Ishikawa (cell line): ENCODE results near the gene ERC1.

ENCODE experiments used
- CEBPB ChIP-seq: IDR thresholded peaks from 2 replicates; pipeline ENCODE4 v1.6.1; 2012
- EGR1 ChIP-seq: IDR thresholded peaks from 2 replicates; pipeline ENCODE4 v1.6.1; 2012
- EP300 ChIP-seq: IDR thresholded peaks from 2 replicates; pipeline ENCODE4 v1.6.1; 2012; ENCODE audit warnings: borderline replicate concordance
- RAD21 ChIP-seq: IDR thresholded peaks from 2 replicates; pipeline ENCODE4 v1.6.1; 2012; ENCODE audit warnings: low read depth
- REST ChIP-seq: IDR thresholded peaks from 2 replicates; pipeline ENCODE4 v1.6.1; 2012; ENCODE audit warnings: low read depth, mild to moderate bottlenecking
- TEAD4 ChIP-seq: IDR thresholded peaks from 2 replicates; pipeline ENCODE4 v1.6.1; 2012
- ZBTB7A ChIP-seq: IDR thresholded peaks from 2 replicates; pipeline ENCODE4 v1.6.1; 2012; ENCODE audit warnings: low read depth
- TF ChIP-seq, protein P1 (sequence below): IDR thresholded peaks from 2 replicates; pipeline ENCODE4 v1.6.1; 2012

DNA sequence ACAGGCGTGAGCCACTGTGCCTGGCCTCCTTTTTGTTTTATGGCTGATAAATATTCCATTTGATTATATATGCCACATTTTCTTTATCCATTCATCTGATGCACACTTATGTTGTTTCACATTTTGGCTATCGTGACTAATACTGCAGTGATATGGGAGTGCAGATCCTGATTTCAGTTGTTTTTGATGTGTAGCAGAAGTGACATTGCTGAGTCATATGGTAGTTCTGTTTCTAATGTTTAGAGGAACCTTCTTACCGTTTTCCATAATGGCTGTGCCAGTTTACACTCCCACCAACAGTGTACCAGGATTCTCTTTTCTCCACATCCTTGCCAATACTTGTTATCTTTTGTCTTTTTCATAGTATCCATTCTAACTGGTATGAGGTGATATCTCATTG is 235.9 kb downstream of the ERC1 start:
- no peak for TF ChIP-seq CEBPB
- no peak for TF ChIP-seq EP300
- TF ChIP-seq REST, result no peak
- no peak for TF ChIP-seq RAD21
- TF ChIP-seq, protein P1, sequence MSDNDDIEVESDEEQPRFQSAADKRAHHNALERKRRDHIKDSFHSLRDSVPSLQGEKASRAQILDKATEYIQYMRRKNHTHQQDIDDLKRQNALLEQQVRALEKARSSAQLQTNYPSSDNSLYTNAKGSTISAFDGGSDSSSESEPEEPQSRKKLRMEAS, result no peak
- no peak for TF ChIP-seq TEAD4
- no peak for TF ChIP-seq ZBTB7A
- TF ChIP-seq EGR1, result no peak
